ENCODE results near the gene WNK2.
A peak's percentile ranks its signal among the peaks of the same experiment; 100 is the strongest.
"Not testable (repeated sequence)": the region's sequence is repeated elsewhere in the genome, so short reads cannot be mapped to it uniquely, and the experiment has no call there.

Gene WNK2

GRCh38 chr9:93183663-93184431 lies at the start of gene WNK2:
TSS of gene WNK2 (plus strand) at chr9:93184139. CDS start at chr9:93184930, 791 bp downstream.
- Mint-ChIP-seq H3K4me1 (ENCODE audit: low read depth) (peaks cover 7% of the 10 kb centered on the region), H3K27me3 (peaks cover 15% of the 10 kb centered on the region), H3K27ac (no peak within 1 kb of the TSS), H3K36me3 (no peaks in the 10 kb centered on the region), H3K9me3 (ENCODE audit: low read depth) (no peaks in the 10 kb centered on the region), H3K4me3 (peak within 1 kb of the TSS; percentile 80)

- Mint-ChIP-seq H3K4me3 (peak overlapping the region; percentile 88), H3K9me3 (ENCODE audit: low read depth) (no peaks in the 10 kb centered on the region), H3K36me3 (no peaks in the 10 kb centered on the region), H3K4me1 (ENCODE audit: low read depth) (peaks cover 56% of the 10 kb centered on the region), H3K27me3 (no peaks in the 10 kb centered on the region), H3K27ac (peak overlapping the region; percentile 91)
Observed at GRCh38 chr9:93134740-93135444, 49.0 kb upstream of the WNK2 start.

DNA sequence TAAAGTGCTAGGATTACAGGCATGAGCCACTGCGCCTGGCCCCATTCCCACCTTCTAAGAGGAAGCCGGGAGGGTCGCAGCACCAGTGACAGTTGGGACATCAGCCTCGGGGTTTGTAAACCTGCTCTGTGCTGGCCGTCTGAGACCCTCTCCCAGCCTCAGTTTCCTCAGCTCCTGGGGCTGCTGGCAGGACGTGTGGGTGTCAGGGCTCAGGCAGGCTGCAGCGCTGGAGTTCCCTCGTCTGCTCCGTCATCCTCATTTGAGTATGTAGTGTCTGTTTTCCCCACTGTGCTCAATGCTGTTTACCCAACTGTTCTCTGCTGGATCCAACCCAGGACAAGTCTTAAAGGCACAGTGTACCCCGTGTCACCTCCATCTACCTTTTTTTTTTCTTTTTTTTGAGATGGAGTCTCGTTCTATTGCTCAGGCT lies 47.9 kb upstream of the WNK2 start:
- no peak overlapping the region for H3K27ac Mint-ChIP-seq
- H3K4me1 Mint-ChIP-seq (ENCODE audit: low read depth), result peaks cover 58% of the 10 kb centered on the region
- H3K9me3 Mint-ChIP-seq (ENCODE audit: low read depth), result no peaks in the 10 kb centered on the region

DNA sequence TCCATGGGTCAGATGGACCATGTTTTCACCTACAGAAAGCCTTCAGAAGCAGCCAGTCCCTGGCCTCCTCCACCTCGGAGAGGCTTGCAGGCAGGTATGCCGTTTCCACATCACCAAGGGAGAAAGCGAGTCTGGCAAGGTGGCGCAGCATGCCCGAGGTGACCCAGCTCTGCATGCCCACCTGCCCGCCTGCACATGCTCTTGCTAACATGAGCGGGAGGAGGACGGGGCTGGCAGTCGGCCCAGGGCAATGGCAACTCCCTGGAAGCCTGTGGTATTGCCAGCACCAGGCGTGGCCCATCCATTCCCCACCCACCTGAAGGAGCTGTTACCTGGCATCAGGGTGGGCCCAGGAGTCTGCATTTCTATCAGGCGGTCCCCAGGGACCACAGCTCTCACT lies 46.6 kb upstream of the WNK2 start:
- Mint-ChIP-seq H3K4me1 (ENCODE audit: low read depth) (peaks cover 51% of the 10 kb centered on the region), H3K27ac (no peak overlapping the region), H3K9me3 (ENCODE audit: low read depth) (no peaks in the 10 kb centered on the region), H3K4me3 (no peak overlapping the region), H3K27me3 (no peaks in the 10 kb centered on the region), H3K36me3 (no peaks in the 10 kb centered on the region)

More for the DNA sequence above, 47.9 kb upstream of the WNK2 start:
- Mint-ChIP-seq H3K4me3 (no peak overlapping the region), H3K27me3 (no peaks in the 10 kb centered on the region), H3K36me3 (no peaks in the 10 kb centered on the region)

DNA sequence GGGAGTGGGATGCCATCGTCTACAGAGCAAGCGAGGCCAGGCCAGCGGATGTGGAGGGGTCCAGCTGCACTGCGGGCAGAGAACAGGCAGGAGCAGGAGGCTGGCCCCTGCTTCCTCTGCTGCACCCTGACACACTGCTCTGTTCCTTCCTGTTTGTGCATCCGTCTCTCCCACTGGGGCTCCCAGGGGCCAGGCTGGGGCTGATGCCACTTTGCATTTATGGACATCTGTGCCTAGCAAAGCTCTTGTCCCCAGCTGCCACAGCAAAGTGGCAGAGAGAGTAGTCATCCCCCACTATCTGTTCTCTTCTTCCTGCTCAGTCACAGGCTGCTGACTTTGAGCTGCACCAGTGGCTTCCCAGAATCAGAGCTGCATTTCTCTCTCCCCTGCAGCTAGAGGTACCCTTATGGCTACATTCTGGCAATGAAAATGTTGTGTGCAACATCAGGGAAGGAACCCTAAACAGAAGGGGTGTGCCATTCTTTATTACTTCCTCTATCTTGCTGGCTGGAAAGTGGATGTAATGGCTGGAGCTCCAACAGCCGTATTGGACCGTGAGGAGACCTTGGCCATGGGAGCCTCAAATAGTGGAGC lies 45.7 kb upstream of the WNK2 start:
- H3K9me3 Mint-ChIP-seq (ENCODE audit: low read depth), result no peaks in the 10 kb centered on the region
- no peaks in the 10 kb centered on the region for H3K36me3 Mint-ChIP-seq
- no peak overlapping the region for H3K4me3 Mint-ChIP-seq
- H3K27ac Mint-ChIP-seq, result peak overlapping the region; percentile 38
- H3K27me3 Mint-ChIP-seq, result no peaks in the 10 kb centered on the region
- H3K4me1 Mint-ChIP-seq (ENCODE audit: low read depth), result peaks cover 46% of the 10 kb centered on the region

- Mint-ChIP-seq H3K9me3 (ENCODE audit: low read depth) (no peaks in the 10 kb centered on the region), H3K36me3 (no peaks in the 10 kb centered on the region), H3K4me1 (ENCODE audit: low read depth) (peaks cover 57% of the 10 kb centered on the region), H3K27me3 (no peaks in the 10 kb centered on the region), H3K4me3 (no peak overlapping the region), H3K27ac (no peak overlapping the region)
Observed at GRCh38 chr9:93139365-93140182, 44.4 kb upstream of the WNK2 start.

- Mint-ChIP-seq H3K9me3 (ENCODE audit: low read depth) (peaks cover 9% of the 10 kb centered on the region), H3K27me3 (no peaks in the 10 kb centered on the region), H3K4me3 (no peak overlapping the region), H3K4me1 (ENCODE audit: low read depth) (peaks cover 59% of the 10 kb centered on the region), H3K27ac (no peak overlapping the region), H3K36me3 (peaks cover 7% of the 10 kb centered on the region)
Observed at GRCh38 chr9:93141771-93142483, 42.0 kb upstream of the WNK2 start.

- peak overlapping the region; percentile 52 for H3K4me3 Mint-ChIP-seq
- H3K27ac Mint-ChIP-seq, result peak overlapping the region; percentile 88
- no peaks in the 10 kb centered on the region for H3K27me3 Mint-ChIP-seq
- H3K36me3 Mint-ChIP-seq, result peaks cover 10% of the 10 kb centered on the region
- peaks cover 10% of the 10 kb centered on the region for H3K9me3 Mint-ChIP-seq (ENCODE audit: low read depth)
- H3K4me1 Mint-ChIP-seq (ENCODE audit: low read depth), result peaks cover 63% of the 10 kb centered on the region
Observed at GRCh38 chr9:93143830-93144530, 40.0 kb upstream of the WNK2 start.

- Mint-ChIP-seq H3K9me3 (ENCODE audit: low read depth) (peaks cover 10% of the 10 kb centered on the region), H3K27ac (peak overlapping the region; percentile 90), H3K36me3 (peaks cover 10% of the 10 kb centered on the region), H3K4me1 (ENCODE audit: low read depth) (peaks cover 62% of the 10 kb centered on the region), H3K4me3 (peak overlapping the region; percentile 56)
- not testable (repeated sequence) for H3K27me3 Mint-ChIP-seq
Observed at GRCh38 chr9:93146696-93147095, 37.2 kb upstream of the WNK2 start.

- Mint-ChIP-seq H3K27me3 (no peaks in the 10 kb centered on the region), H3K9me3 (ENCODE audit: low read depth) (peaks cover 10% of the 10 kb centered on the region), H3K4me3 (no peak overlapping the region), H3K36me3 (peaks cover 10% of the 10 kb centered on the region), H3K27ac (peak overlapping the region; percentile 28), H3K4me1 (ENCODE audit: low read depth) (peaks cover 57% of the 10 kb centered on the region)
Observed at GRCh38 chr9:93147632-93148031, 36.3 kb upstream of the WNK2 start.

- H3K27ac Mint-ChIP-seq, result peak overlapping the region; percentile 87
- H3K27me3 Mint-ChIP-seq, result no peaks in the 10 kb centered on the region
- peaks cover 10% of the 10 kb centered on the region for H3K36me3 Mint-ChIP-seq
- H3K9me3 Mint-ChIP-seq (ENCODE audit: low read depth), result peaks cover 10% of the 10 kb centered on the region
- peaks cover 50% of the 10 kb centered on the region for H3K4me1 Mint-ChIP-seq (ENCODE audit: low read depth)
- H3K4me3 Mint-ChIP-seq, result no peak overlapping the region
Observed at GRCh38 chr9:93148721-93149120, 35.2 kb upstream of the WNK2 start.

GRCh38 chr9:93149361-93149760 lies 34.6 kb upstream of the WNK2 start:
- H3K27me3 Mint-ChIP-seq, result no peaks in the 10 kb centered on the region
- peak overlapping the region; percentile 87 for H3K27ac Mint-ChIP-seq
- H3K4me3 Mint-ChIP-seq, result no peak overlapping the region
- H3K36me3 Mint-ChIP-seq, result peaks cover 10% of the 10 kb centered on the region
- H3K4me1 Mint-ChIP-seq (ENCODE audit: low read depth), result peaks cover 46% of the 10 kb centered on the region
- H3K9me3 Mint-ChIP-seq (ENCODE audit: low read depth), result peaks cover 10% of the 10 kb centered on the region

DNA sequence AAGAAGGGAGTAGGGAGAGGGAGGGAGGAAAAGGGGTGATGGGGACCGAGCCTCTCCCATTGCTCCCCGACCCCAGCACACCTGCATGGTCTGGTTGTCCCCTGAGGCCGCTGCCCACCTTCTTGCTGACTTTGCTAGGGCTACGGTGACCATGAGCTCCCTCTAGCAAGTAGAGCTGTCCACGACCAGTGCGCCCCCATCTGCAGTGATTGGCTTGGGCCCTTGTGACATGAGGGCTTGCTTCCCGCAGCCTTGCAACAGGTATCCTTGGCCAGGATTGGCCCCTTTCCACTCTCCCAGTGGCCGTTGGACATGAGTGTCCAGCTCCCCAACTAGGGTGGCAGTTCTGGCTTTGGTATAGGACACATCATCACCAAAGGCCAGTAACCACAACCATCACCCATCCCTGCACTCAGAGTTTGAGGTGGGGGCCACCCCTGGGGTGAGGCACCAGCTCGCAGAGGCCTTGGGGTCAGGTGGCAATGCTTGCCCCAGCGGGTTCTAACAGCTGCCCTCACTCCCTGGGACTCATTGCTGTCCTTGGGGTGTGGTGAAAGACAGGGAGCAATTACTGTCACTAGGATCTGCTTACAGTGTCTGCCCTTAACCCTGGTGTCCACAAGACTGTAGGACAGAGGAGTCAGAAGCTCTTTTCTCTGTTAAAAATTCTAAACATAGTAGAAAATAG lies 32.7 kb upstream of the WNK2 start:
- Mint-ChIP-seq H3K4me1 (ENCODE audit: low read depth) (peaks cover 36% of the 10 kb centered on the region), H3K9me3 (ENCODE audit: low read depth) (peaks cover 6% of the 10 kb centered on the region), H3K4me3 (no peak overlapping the region), H3K27me3 (no peaks in the 10 kb centered on the region), H3K36me3 (peaks cover 9% of the 10 kb centered on the region), H3K27ac (no peak overlapping the region)

All from activated naive CD8-positive, alpha-beta T cell (primary cell).